HUDEP-2 (cell line): ENCODE data around the gene ZNF544.

Source experiments
- DNase-seq, 76 experiments: peaks; one replicate each; lab custom pipeline; 2025; ENCODE audit not compliant: unreplicated experiment in 76 of 76; lab: John Stamatoyannopoulos, UW

ZNF544 gene

DNA sequence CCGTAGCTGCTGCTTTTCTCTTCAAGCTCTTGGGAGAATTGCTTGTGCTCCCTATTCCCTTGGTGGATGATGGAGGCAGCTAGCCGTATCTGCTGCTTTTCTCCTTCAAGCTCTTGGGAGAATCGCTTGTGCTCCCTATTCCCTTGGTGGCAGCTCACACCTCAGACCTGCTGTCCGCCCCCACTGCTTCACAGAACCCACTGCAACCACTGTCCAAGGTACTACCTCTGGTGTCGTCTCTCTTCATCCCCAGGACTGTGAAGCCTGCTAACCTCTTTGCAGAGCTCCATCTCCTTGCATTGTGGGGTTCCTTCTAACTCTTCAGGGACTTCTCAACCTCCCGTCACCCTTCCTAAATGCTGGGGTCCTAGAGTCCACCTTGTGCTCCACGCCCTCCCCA lies 71.9 kb downstream of the ZNF544 start:
- DNase-seq: no peak

DNA sequence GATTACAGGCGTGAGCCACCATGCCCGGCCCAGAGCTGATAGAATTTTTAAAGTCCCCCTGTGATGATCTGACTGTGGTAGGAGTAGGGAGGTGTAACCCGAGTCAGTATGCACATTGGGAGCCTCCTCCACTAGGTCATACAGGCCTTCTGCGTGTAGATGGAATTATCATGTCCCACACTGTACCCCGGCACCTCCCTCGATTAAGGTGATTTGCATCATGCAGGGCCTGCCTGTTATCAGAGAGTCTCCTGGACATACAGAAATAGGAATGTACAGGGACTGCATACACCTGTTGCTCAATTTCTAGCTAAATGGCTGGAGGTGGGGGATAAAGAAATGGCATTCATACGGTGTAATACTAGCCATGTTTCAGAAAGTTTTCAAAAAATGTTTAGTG lies 75.5 kb downstream of the ZNF544 start:
- no peak for DNase-seq

DNA sequence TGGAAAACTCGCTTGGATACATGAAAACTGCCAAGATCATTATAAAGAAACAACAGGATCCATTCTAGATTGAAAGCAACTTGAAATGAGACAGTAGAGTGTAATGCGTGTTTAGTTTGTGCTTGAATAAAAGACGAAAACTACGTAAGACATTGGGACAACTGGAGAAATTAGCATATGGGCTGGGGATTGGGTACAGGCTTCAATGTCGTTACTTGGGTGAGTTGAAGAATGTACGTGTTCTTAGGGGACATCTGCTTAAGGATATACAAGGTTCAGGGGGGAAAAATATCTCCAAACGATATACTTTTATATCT lies 76.0 kb downstream of the ZNF544 start:
- no peak for DNase-seq

DNA sequence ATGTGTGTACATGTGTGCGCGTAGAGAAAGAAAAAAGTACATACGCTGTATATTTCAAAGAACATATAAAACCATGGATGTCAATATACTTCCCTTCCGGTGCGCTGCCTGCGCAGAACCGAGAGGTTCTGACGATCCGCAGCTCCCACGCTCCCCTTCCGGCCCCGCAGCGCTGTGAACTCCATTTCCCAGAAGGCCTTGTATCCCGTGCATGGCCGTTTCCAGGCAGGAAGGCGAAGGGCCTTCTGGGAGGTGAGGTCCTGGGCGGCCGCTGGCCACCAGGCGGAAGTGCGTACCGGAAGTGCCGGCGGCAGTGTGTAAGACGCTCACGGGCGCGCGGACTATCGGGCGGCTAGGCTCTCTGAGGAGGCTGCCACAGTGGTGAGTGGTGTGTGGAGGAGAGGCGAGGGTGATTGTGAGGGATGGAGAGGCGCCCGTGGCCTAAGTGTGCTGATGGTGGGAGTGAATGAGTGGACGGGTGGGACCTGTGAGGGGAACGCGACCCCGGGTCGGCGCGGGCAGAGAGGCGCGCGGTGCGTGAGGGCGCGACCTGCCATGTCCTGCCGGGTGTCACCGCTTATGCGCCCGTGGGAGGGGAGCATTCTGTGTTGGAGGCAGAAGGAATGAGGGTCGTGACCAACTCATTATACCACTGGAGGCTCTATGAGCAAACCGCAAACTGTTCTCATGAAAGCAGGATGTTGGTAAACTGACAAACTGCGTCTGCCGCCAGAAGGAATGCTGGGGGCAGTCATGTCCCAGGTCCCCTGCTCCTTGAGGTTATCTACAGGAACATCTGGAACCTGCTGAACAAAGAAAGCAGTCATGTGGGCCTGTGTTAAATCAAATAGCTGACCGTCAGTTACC lies 76.6 kb downstream of the ZNF544 start, which contains the start of gene ERVK3-1:
TSS of gene ERVK3-1 (plus strand) at position 313 of the 867 bp plus-strand sequence. CDS start 6,792 bp downstream, outside the sequence.
- DNase-seq: peak; percentile 50 to 99 (median 98)

DNA sequence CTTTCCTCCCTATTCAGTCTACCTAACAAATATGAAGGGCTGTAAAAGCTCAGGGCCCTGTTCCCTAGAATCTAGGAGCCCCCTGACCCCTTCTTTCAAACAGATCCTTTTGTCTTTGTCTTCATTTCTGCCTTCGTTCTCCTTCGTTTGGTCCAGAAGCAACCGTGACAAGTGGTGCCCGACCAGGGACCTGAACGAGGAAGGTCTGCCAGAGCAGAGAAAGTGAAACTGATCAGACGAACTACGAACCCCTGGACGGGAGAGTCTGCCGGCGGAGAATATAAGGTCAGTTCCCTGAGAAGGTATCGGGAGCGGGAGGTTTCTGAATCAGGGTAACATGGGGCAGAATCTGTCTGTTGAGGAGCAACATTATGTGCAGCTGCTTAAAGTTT lies 77.2 kb downstream of the ZNF544 start:
- DNase-seq: peak in 2 of 76 experiments; percentile 37 to 44

DNA sequence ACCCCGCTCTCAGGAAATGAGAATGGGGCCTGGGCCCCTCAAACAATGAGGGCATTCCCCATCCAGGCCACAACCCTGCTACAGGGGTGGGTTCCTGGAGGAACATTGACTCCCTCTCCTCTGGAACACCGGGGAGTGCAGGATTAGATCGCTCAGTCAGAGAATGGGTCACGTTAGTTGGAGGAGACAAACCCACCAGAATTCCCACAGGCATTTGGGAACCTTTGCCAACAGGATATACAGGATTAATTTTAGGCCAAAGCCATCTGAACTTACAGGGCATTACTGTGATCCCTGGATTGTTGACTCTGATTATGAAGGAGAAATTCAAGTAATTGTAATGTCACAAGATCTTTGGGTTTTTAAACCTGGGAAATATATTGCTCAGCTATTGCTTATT lies 79.0 kb downstream of the ZNF544 start:
- DNase-seq: no peak

DNA sequence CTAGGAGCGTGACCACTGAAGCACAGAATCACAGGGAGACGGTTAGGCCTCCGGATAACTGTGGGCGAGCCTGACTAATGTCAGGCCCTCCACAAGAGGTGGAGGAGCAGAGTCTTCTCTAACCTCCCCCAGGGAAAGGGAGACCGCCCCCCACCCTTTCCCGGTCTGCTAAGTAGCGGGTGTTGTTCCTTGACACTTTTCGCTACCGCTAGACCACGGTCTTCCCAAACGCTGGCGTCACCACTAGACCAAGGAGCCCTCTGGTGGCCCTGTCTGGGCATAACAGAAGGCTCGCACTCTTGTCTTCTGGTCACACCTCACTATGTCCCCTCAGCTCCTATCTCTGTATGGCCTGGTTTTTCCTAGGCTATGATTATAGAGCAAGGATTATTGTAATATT lies 82.0 kb downstream of the ZNF544 start:
- DNase-seq: peak in 4 of 76 experiments; percentile 2 to 9 (median 6)

DNA sequence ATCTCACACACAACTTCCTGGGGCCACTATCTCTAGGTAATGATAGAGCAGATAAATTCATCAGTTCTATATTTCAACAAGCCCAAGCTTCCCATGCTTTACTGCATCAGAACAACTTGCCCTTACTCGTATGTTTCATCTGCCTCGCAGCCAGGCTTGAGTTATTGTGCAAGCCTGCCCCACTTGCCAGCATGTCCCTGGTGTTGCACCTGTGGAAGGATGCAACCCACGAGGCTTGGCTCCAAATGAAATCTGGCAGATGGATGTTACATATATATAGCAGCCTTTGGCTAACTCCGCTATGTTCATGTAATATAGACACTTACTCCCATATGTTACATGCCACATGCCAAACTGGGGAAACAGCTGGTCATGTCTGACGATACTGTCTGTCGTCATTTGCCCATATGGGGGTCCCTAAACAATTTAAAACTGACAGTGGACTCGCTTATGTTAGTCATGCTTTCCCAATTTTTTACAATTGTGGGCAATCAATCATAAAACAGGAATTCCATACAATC lies 82.7 kb downstream of the ZNF544 start:
- no peak for DNase-seq
